Testis (tissue), 2 donors: ENCODE results near the gene BMPR1B.

Experiments
- POLR2A ChIP-seq: fragments of 450-650 bp; IDR thresholded peaks from one replicate; pipeline ENCODE4 v1.6.1; 2017; ENCODE audit warnings: antibody characterized with exemption, mild to moderate bottlenecking, moderate library complexity
- TF ChIP-seq, protein P1 (sequence below), 3 experiments: fragments of 450-650 bp in 2 of 3; fragments of 200-600 bp in 1 of 3; sonication (generic) in 1 of 3; IDR thresholded peaks; one replicate each; pipeline ENCODE4 v1.5.1; 2016 to 2019; ENCODE audit warnings: antibody characterized with exemption in 3 of 3, mild to moderate bottlenecking in 2 of 3, moderate library complexity in 1 of 3

DNA sequence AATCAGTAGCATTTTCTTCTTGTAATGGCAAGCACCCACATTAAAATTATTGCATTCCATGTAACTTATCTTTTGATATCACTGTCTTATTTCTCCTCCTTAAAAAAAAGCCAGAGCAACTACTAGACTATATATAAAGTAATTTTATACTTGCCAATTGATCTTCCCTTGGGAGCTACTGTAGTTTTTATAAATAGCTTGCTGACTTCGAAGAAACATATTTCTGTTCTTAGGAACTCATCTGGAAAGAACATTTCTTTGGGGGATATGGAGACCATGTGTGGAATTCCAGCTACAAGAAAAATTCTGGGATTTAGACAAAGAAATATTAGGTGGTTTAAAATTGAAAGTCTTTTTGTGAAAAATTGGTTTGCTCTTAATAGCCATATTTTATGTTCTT is 94.9 kb downstream of the BMPR1B start:
- TF ChIP-seq, protein P1, sequence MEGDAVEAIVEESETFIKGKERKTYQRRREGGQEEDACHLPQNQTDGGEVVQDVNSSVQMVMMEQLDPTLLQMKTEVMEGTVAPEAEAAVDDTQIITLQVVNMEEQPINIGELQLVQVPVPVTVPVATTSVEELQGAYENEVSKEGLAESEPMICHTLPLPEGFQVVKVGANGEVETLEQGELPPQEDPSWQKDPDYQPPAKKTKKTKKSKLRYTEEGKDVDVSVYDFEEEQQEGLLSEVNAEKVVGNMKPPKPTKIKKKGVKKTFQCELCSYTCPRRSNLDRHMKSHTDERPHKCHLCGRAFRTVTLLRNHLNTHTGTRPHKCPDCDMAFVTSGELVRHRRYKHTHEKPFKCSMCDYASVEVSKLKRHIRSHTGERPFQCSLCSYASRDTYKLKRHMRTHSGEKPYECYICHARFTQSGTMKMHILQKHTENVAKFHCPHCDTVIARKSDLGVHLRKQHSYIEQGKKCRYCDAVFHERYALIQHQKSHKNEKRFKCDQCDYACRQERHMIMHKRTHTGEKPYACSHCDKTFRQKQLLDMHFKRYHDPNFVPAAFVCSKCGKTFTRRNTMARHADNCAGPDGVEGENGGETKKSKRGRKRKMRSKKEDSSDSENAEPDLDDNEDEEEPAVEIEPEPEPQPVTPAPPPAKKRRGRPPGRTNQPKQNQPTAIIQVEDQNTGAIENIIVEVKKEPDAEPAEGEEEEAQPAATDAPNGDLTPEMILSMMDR (IDR thresholded peaks at IDR 0.05), result no peak
- TF ChIP-seq POLR2A, result no peak
